Testis (tissue), 3 donors: Measurements from ENCODE around the gene ASB5. TPM values are rescaled to one million over a fixed set of nuclear protein-coding genes. Genes with fewer than 3 reads are reported as not detected.

ENCODE experiments used
- DNase-seq: peaks from one replicate; pipeline ENCODE4 v3.0.0-alpha.2; 2019
- H3K27ac ChIP-seq, 2 donors: fragments of 200-600 bp; sonication (generic); one replicate each; pipeline ENCODE4 v1.5.1; 2019
- H3K27me3 ChIP-seq: fragments of 200-600 bp; sonication (generic); one replicate; pipeline ENCODE4 v1.5.1; 2019
- H3K36me3 ChIP-seq: fragments of 200-600 bp; sonication (generic); one replicate; pipeline ENCODE4 v1.5.1; 2017; ENCODE audit warnings: low read depth; ENCODE audit errors: missing control alignments
- H3K4me1 ChIP-seq: fragments of 200-600 bp; sonication (generic); one replicate; pipeline ENCODE4 v1.5.1; 2019
- H3K4me3 ChIP-seq, 2 donors: fragments of 200-600 bp; sonication (generic); one replicate each; pipeline ENCODE4 v1.5.1; 2017 to 2019
- H3K9me3 ChIP-seq: fragments of 200-600 bp; sonication (generic); one replicate; pipeline ENCODE4 v1.5.1; 2017
- POLR2A ChIP-seq: fragments of 450-650 bp; IDR thresholded peaks from one replicate; pipeline ENCODE4 v1.6.1; 2017; ENCODE audit warnings: antibody characterized with exemption, mild to moderate bottlenecking, moderate library complexity
- WGBS, 2 donors: methylation state at CpG; one replicate each; pipeline ENCODE4 v1.1.5; 2018; 5-methylcytosine and 5-hydroxymethylcytosine counted together
- intact Hi-C: fragments of 100-400 bp; cut with DNase I; formaldehyde crosslinking; loops from one replicate; pipeline ENCODE4 v1.15.1; 2023; ENCODE audit warnings: low total_unique reads
- polyA plus RNA-seq: library from polyadenylated mRNA; stranded (reverse); fragments of 350-450 nt; fragmentation: Illumina TruSeq; extraction: RNeasy Lipid Tissue Mini Kit (QIAGEN cat#74804); gene quantifications from one replicate; pipeline ENCODE4 v1.2.3, GENCODE V29; 2014; ENCODE audit warnings: low read depth, low replicate concordance; ENCODE audit not compliant: insufficient read depth
- total RNA-seq, 2 donors: library from RNA; depleted of rRNA; stranded (reverse); fragments of >200 nt; gene quantifications; one replicate each; pipeline ENCODE4 v1.2.3, GENCODE V29; 2016
- TF ChIP-seq, protein P1 (sequence below), 3 experiments: fragments of 450-650 bp in 2 of 3; fragments of 200-600 bp in 1 of 3; sonication (generic) in 1 of 3; IDR thresholded peaks; one replicate each; pipeline ENCODE4 v1.5.1; 2016 to 2019; ENCODE audit warnings: antibody characterized with exemption in 3 of 3, mild to moderate bottlenecking in 2 of 3, moderate library complexity in 1 of 3

The ASB5 gene
- total and polyA plus RNA-seq, 3 donors from 2014 or later = 0.99 to 8.3 (median 5.4) TPM

DNA sequence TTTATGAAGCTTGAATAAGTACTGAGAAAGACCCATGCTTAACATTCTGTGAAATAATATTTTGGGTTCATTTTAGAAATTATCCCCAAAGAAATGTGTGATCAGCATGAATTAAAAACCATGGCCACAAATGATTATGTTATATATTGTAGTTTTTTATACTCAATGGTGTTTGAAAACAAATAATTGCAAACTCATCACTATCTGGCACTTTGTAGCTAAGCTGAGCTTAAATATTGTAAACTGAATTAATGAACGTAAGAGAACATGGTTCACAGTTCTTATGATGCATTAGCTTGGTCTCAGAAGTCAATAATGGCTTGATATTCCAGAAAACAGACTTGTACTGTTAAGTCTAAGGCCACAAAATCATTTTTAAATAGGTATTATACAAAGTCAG, 24.6 kb upstream of the ASB5 start:
- intact Hi-C loops = no loop called here
- WGBS, 2 donors = 83 to 95% methylated on average over 1 of the region's 1 CpG

DNA sequence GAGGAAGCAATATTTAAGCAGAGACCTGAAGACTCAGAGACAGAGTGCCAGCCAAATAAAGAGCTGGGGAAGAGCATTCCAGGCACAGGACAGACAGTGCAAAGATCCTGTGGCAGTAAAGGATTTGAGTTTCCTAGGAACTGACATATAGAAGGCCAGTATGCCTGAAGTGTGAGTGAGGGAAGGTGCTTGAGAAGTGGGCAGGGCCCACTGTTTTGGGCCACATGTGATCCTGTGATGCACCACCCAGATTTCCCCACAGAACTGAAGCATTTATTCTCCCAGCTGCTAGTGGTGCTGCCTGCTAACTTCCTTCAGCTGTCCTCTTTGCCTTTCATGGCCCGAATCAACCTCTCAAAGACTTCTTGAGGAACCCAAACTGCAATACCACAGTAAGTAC, 23.9 kb upstream of the ASB5 start:
- TF ChIP-seq, protein P1, sequence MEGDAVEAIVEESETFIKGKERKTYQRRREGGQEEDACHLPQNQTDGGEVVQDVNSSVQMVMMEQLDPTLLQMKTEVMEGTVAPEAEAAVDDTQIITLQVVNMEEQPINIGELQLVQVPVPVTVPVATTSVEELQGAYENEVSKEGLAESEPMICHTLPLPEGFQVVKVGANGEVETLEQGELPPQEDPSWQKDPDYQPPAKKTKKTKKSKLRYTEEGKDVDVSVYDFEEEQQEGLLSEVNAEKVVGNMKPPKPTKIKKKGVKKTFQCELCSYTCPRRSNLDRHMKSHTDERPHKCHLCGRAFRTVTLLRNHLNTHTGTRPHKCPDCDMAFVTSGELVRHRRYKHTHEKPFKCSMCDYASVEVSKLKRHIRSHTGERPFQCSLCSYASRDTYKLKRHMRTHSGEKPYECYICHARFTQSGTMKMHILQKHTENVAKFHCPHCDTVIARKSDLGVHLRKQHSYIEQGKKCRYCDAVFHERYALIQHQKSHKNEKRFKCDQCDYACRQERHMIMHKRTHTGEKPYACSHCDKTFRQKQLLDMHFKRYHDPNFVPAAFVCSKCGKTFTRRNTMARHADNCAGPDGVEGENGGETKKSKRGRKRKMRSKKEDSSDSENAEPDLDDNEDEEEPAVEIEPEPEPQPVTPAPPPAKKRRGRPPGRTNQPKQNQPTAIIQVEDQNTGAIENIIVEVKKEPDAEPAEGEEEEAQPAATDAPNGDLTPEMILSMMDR (IDR thresholded peaks at IDR 0.05) = no peak
- TF ChIP-seq POLR2A = no peak
- no peaks in the 10 kb centered on the region for H3K9me3 ChIP-seq
- no peak overlapping the region for H3K4me3 ChIP-seq
- 85 to 100% methylated on average over 1 of the region's 1 CpG for WGBS, 2 donors
- no peak for DNase-seq
- intact Hi-C loops = no loop called here
- no peaks in the 10 kb centered on the region for H3K36me3 ChIP-seq
- no peaks in the 10 kb centered on the region for H3K4me1 ChIP-seq
- no peaks in the 10 kb centered on the region for H3K27me3 ChIP-seq
- no peak overlapping the region for H3K27ac ChIP-seq

More for the DNA sequence above, 24.6 kb upstream of the ASB5 start:
- H3K4me1 ChIP-seq = no peaks in the 10 kb centered on the region
- H3K27me3 ChIP-seq = no peaks in the 10 kb centered on the region
- no peaks in the 10 kb centered on the region for H3K9me3 ChIP-seq
- no peak overlapping the region for H3K4me3 ChIP-seq
- H3K27ac ChIP-seq = no peak overlapping the region
- DNase-seq = no peak
- no peaks in the 10 kb centered on the region for H3K36me3 ChIP-seq
- TF ChIP-seq POLR2A = no peak

DNA sequence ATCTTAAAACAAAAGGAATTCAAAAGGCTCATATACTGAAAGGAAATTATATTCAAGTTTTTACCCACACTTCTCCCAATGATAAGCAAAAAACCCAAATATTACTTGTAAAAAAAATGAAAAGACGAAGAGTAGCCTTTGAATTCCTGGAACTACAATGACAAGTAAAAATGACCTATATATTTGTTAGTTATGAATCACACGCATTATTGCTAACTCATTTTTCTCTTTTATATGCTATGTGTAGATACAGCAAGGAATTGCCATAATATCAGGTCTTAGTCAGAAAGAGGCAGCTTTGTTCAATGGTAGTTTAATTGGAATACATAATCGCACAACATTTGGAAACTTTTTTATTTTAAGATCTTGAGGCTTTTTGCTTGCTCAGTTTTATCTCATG, 22.7 kb upstream of the ASB5 start:
- TF ChIP-seq POLR2A = no peak
- TF ChIP-seq, protein P1 (IDR thresholded peaks at IDR 0.05) = no peak
- no peak overlapping the region for H3K27ac ChIP-seq
- DNase-seq = no peak
- H3K9me3 ChIP-seq = no peaks in the 10 kb centered on the region
- no peaks in the 10 kb centered on the region for H3K36me3 ChIP-seq
- no peak overlapping the region for H3K4me3 ChIP-seq
- intact Hi-C loops = no loop called here
- WGBS, 2 donors = 88% methylated on average over 3 of the region's 3 CpGs
- H3K27me3 ChIP-seq = no peaks in the 10 kb centered on the region
- H3K4me1 ChIP-seq = no peaks in the 10 kb centered on the region

DNA sequence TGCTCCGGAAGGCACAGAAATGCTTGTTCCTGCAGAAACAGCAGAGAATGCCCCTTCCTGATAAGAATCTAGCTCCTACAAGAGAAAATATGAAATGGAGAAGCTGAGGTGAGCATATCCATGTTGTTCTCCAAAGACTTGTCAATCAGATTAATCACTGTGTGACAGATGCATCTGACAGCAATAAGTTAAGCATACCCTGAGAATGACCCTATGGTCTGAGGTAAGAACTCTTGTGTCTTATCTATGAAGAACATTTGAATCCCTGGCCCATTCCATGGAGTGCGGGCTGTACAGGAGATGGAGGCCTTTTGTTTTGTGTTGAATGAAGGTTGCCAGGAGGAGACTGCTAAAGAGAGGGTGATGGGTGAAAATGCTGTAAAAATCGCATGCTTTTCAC, 21.5 kb upstream of the ASB5 start:
- TF ChIP-seq, protein P1 (IDR thresholded peaks at IDR 0.05) = no peak
- no peak for TF ChIP-seq POLR2A
- DNase-seq = no peak
- no peaks in the 10 kb centered on the region for H3K36me3 ChIP-seq
- H3K4me1 ChIP-seq = no peaks in the 10 kb centered on the region
- no peak overlapping the region for H3K27ac ChIP-seq
- H3K9me3 ChIP-seq = no peaks in the 10 kb centered on the region
- 84 to 90% methylated on average over 3 of the region's 3 CpGs for WGBS, 2 donors
- H3K4me3 ChIP-seq = no peak overlapping the region
- intact Hi-C loops = no loop called here
- no peaks in the 10 kb centered on the region for H3K27me3 ChIP-seq

DNA sequence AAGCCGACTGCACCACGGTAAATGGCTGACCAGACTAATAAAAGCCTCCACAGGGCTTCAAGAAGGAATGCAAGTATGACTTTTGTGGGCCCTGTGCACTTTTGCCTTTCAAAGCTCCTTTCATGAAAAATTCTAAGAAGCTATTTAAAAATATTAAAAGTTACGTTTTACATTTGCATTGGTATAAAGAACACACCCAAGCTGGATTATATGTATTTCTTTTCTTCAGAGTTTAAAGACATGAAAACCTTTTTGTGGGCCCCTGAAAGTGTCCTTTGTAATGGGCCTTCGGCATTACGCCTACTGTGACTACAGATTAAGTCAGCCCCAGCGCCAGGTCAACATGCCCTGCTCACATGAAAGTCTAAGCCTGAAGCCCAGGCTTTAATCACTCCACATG, 20.5 kb upstream of the ASB5 start:
- TF ChIP-seq POLR2A = no peak
- TF ChIP-seq, protein P1 (IDR thresholded peaks at IDR 0.05) = no peak
- H3K36me3 ChIP-seq = no peaks in the 10 kb centered on the region
- no peaks in the 10 kb centered on the region for H3K27me3 ChIP-seq
- intact Hi-C loops = no loop called here
- H3K9me3 ChIP-seq = no peaks in the 10 kb centered on the region
- H3K27ac ChIP-seq = no peak overlapping the region
- WGBS, 2 donors = 86 to 88% methylated on average over 6 of the region's 6 CpGs
- no peak overlapping the region for H3K4me3 ChIP-seq
- H3K4me1 ChIP-seq = no peaks in the 10 kb centered on the region
- no peak for DNase-seq
